ENCODE data around the gene FMNL2. TPM values are rescaled to one million over a fixed set of nuclear protein-coding genes. Genes with fewer than 3 reads are reported as not detected.

The FMNL2 gene
- total RNA-seq, 1 donor from 2014 or later, result 24.7 TPM

- FAIRE-seq (peak; percentile 66), DNase-seq (ENCODE audit: low read depth) (peak; percentile 23)
- no peak for TF ChIP-seq CTCF (IDR thresholded peaks at IDR 0.05; ENCODE audit: insufficient read depth, low read length, severe bottlenecking)
- no peak overlapping the region for H3K4me3 ChIP-seq (ENCODE audit: low read depth, low read length)
- H3K27me3 ChIP-seq (ENCODE audit: control insufficient read depth, insufficient read depth, low read length), result no peaks in the 10 kb centered on the region
- no peaks in the 10 kb centered on the region for H3K36me3 ChIP-seq (ENCODE audit: control insufficient read depth, insufficient read depth, low read length)
These were observed 148.5 kb downstream of the FMNL2 start for GRCh38 chr2:152483276-152484063.

- no peak for FAIRE-seq
These were observed 151.2 kb downstream of the FMNL2 start for GRCh38 chr2:152485954-152486736.

GRCh38 chr2:152486737-152487400 lies 151.9 kb downstream of the FMNL2 start:
- no peak for DNase-seq (ENCODE audit: low read depth)
- H3K36me3 ChIP-seq (ENCODE audit: control insufficient read depth, insufficient read depth, low read length), result no peaks in the 10 kb centered on the region
- no peak for TF ChIP-seq CTCF (IDR thresholded peaks at IDR 0.05; ENCODE audit: insufficient read depth, low read length, severe bottlenecking)
- no peaks in the 10 kb centered on the region for H3K27me3 ChIP-seq (ENCODE audit: control insufficient read depth, insufficient read depth, low read length)
- FAIRE-seq, result no peak
- no peak overlapping the region for H3K4me3 ChIP-seq (ENCODE audit: low read depth, low read length)

More at GRCh38 chr2:152485954-152486736, 151.2 kb downstream of the FMNL2 start:
- Histone ChIP-seq H3K27me3 (ENCODE audit: control insufficient read depth, insufficient read depth, low read length) (no peaks in the 10 kb centered on the region), H3K4me3 (ENCODE audit: low read depth, low read length) (no peak overlapping the region), H3K36me3 (ENCODE audit: control insufficient read depth, insufficient read depth, low read length) (no peaks in the 10 kb centered on the region)
- no peak for TF ChIP-seq CTCF (IDR thresholded peaks at IDR 0.05; ENCODE audit: insufficient read depth, low read length, severe bottlenecking)
- peak; percentile 43 for DNase-seq (ENCODE audit: low read depth)

GRCh38 chr2:152488075-152488474 lies 153.1 kb downstream of the FMNL2 start:
- no peak overlapping the region for H3K4me3 ChIP-seq (ENCODE audit: low read depth, low read length)
- no peaks in the 10 kb centered on the region for H3K27me3 ChIP-seq (ENCODE audit: control insufficient read depth, insufficient read depth, low read length)
- no peaks in the 10 kb centered on the region for H3K36me3 ChIP-seq (ENCODE audit: control insufficient read depth, insufficient read depth, low read length)
- DNase-seq (ENCODE audit: low read depth), result no peak
- FAIRE-seq, result no peak
- no peak for TF ChIP-seq CTCF (IDR thresholded peaks at IDR 0.05; ENCODE audit: insufficient read depth, low read length, severe bottlenecking)

GRCh38 chr2:152489364-152489763 lies 154.4 kb downstream of the FMNL2 start:
- no peak for DNase-seq (ENCODE audit: low read depth)
- no peak for FAIRE-seq
- H3K36me3 ChIP-seq (ENCODE audit: control insufficient read depth, insufficient read depth, low read length), result no peaks in the 10 kb centered on the region
- no peak overlapping the region for H3K4me3 ChIP-seq (ENCODE audit: low read depth, low read length)
- no peak for TF ChIP-seq CTCF (IDR thresholded peaks at IDR 0.05; ENCODE audit: insufficient read depth, low read length, severe bottlenecking)
- H3K27me3 ChIP-seq (ENCODE audit: control insufficient read depth, insufficient read depth, low read length), result no peaks in the 10 kb centered on the region
